OCI-LY7 (cell line): ENCODE measurements around the gene CCDC12. TPM values are rescaled to one million over a fixed set of nuclear protein-coding genes. Genes with fewer than 3 reads are reported as not detected.
"Not testable (repeated sequence)": the region's sequence is repeated elsewhere in the genome, so short reads cannot be mapped to it uniquely, and the experiment has no call there.

Experiments used
- BruUV-seq: library from RNA; stranded (reverse); fragments of 400-500 nt; replicated peaks from 2 replicates; lab custom pipeline; 2021; lab: Mats Ljungman, UMichigan
- CTCF ChIA-PET: fragments of 300-600 bp; sonication (Branson Sonifier 250); formaldehyde crosslinking; loops from one replicate; lab custom pipeline; 2022; ENCODE audit warnings: antibody characterized with exemption; ENCODE audit not compliant: unreplicated experiment; lab: Charles Lee
- POLR2A ChIA-PET: fragments of 300-600 bp; sonication (Branson Sonifier 250); formaldehyde crosslinking; loops from one replicate; lab custom pipeline; 2022; ENCODE audit warnings: antibody characterized with exemption; lab: Charles Lee
- DNase-seq: peaks from one replicate; pipeline ENCODE4 v3.0.0-alpha.2; 2015; ENCODE audit warnings: low spot score
- H2AFZ ChIP-seq: fragments of 200-600 bp; sonication (generic), shearing (Covaris generic); 2 replicates; pipeline ENCODE4 v1.6.1; 2014; ENCODE audit warnings: mild to moderate bottlenecking, antibody characterized with exemption, low read length, moderate library complexity
- H3K27ac ChIP-seq: fragments of 200-600 bp; sonication (generic); 2 replicates; pipeline ENCODE4 v1.5.1; 2014; ENCODE audit warnings: mixed run types, low read depth, mild to moderate bottlenecking, moderate library complexity, low read length, inconsistent platforms; ENCODE audit not compliant: poor library complexity, severe bottlenecking
- H3K36me3 ChIP-seq: fragments of 200-600 bp; sonication (generic); 2 replicates; pipeline ENCODE4 v1.6.1; 2014; ENCODE audit warnings: mild to moderate bottlenecking, antibody characterized with exemption, low read length, moderate library complexity, mixed read lengths; ENCODE audit not compliant: insufficient read depth
- H3K4me1 ChIP-seq: fragments of 200-600 bp; sonication (generic); 2 replicates; pipeline ENCODE4 v1.5.1; 2014; ENCODE audit warnings: mild to moderate bottlenecking, low read length; ENCODE audit not compliant: insufficient read depth, poor library complexity, severe bottlenecking
- H3K4me2 ChIP-seq: fragments of 200-600 bp; sonication (generic); 2 replicates; pipeline ENCODE4 v1.6.1; 2014; ENCODE audit warnings: mild to moderate bottlenecking, low read length
- H3K4me3 ChIP-seq: fragments of 200-600 bp; sonication (generic); 2 replicates; pipeline ENCODE4 v1.5.1; 2014; ENCODE audit warnings: mild to moderate bottlenecking, low read depth, low read length; ENCODE audit not compliant: poor library complexity, severe bottlenecking
- H3K79me2 ChIP-seq: fragments of 200-600 bp; sonication (generic); 2 replicates; pipeline ENCODE4 v1.6.1; 2016; ENCODE audit warnings: low read depth, mild to moderate bottlenecking, low read length, moderate library complexity, mixed read lengths; ENCODE audit not compliant: insufficient read depth
- H3K9me2 ChIP-seq: fragments of 200-600 bp; sonication (generic); 2 replicates; pipeline ENCODE4 v1.6.1; 2016; ENCODE audit warnings: mild to moderate bottlenecking, low read length, mixed read lengths; ENCODE audit not compliant: insufficient read depth
- H3K9me3 ChIP-seq: fragments of 200-600 bp; sonication (generic); 2 replicates; pipeline ENCODE4 v1.6.1; 2014; ENCODE audit warnings: mild to moderate bottlenecking, mixed run types, low read length, mixed read lengths
- H4K20me1 ChIP-seq: fragments of 200-600 bp; sonication (generic); 2 replicates; pipeline ENCODE4 v1.6.1; 2014; ENCODE audit warnings: mild to moderate bottlenecking, antibody characterized with exemption, low read length, moderate library complexity, mixed read lengths; ENCODE audit not compliant: insufficient read depth
- CTCF ChIP-seq: fragments of 200-600 bp; sonication (generic); conservative IDR thresholded peaks from 2 replicates; pipeline ENCODE4 v1.5.1; 2014; ENCODE audit warnings: mild to moderate bottlenecking, antibody characterized with exemption, low read length, moderate library complexity, mixed read lengths
- EZH2phosphoT487 ChIP-seq: fragments of 200-600 bp; sonication (generic); IDR thresholded peaks from 2 replicates; pipeline ENCODE4 v1.6.1; 2018; ENCODE audit warnings: low read depth, borderline replicate concordance, mild to moderate bottlenecking, mixed run types, antibody characterized with exemption, low read length, moderate library complexity, mixed read lengths
- intact Hi-C: fragments of 100-400 bp; cut with micrococcal nuclease; formaldehyde crosslinking; loops from one replicate; pipeline ENCODE4 v1.10.0; 2022; ENCODE audit not compliant: unreplicated experiment
- total RNA-seq, 2 experiments: library from RNA; depleted of rRNA in 1 of 2; stranded (reverse); fragments of >200 nt in 1 of 2; shearing (Covaris generic) in 1 of 2; gene quantifications; 2 replicates each; pipeline ENCODE4 v1.2.3, GENCODE V29; 2014 to 2022

The CCDC12 gene
- total RNA-seq, 2 experiments from 2014 or later: 74.9 to 116 TPM

- H3K4me1 ChIP-seq: peaks cover 5% of the 10 kb centered on the region
- H2AFZ ChIP-seq: no peak overlapping the region
- peaks cover 46% of the 10 kb centered on the region for H3K36me3 ChIP-seq
- H4K20me1 ChIP-seq: no peaks in the 10 kb centered on the region
- no peak overlapping the region for H3K4me3 ChIP-seq
- BruUV-seq: no TSS peak
- H3K9me2 ChIP-seq: no peaks in the 10 kb centered on the region
- CTCF ChIA-PET: no interaction called here
- H3K27ac ChIP-seq: no peak overlapping the region
- H3K4me2 ChIP-seq: no peak overlapping the region
- intact Hi-C loops: no loop called here
- POLR2A ChIA-PET: no interaction called here
- H3K9me3 ChIP-seq: peaks cover 12% of the 10 kb centered on the region; the same call in 1 of the 2 replicates
- TF ChIP-seq EZH2phosphoT487: no peak
- no peak for TF ChIP-seq CTCF
- no peak for DNase-seq
- H3K79me2 ChIP-seq: no peaks in the 10 kb centered on the region
Measured at GRCh38 chr3:46914849-46915248, 61.7 kb downstream of the CCDC12 start.

GRCh38 chr3:46913644-46914043, 62.9 kb downstream of the CCDC12 start:
- ChIA-PET CTCF (no interaction called here), POLR2A (no interaction called here)
- no peak overlapping the region for H3K27ac ChIP-seq
- no peak for DNase-seq
- peaks cover 34% of the 10 kb centered on the region for H3K36me3 ChIP-seq
- TF ChIP-seq CTCF (no peak), EZH2phosphoT487 (no peak)
- peaks cover 11% of the 10 kb centered on the region; the same call in 1 of the 2 replicates for H3K9me3 ChIP-seq
- H4K20me1 ChIP-seq: no peaks in the 10 kb centered on the region
- H3K4me3 ChIP-seq: no peak overlapping the region
- no peaks in the 10 kb centered on the region for H3K9me2 ChIP-seq
- H3K79me2 ChIP-seq: no peaks in the 10 kb centered on the region
- H3K4me1 ChIP-seq: peaks cover 11% of the 10 kb centered on the region
- H3K4me2 ChIP-seq: no peak overlapping the region
- intact Hi-C loops: no loop called here
- no peak overlapping the region for H2AFZ ChIP-seq
- no TSS peak for BruUV-seq

GRCh38 chr3:46912986-46913385, 63.6 kb downstream of the CCDC12 start:
- BruUV-seq: no TSS peak
- intact Hi-C loops: no loop called here

GRCh38 chr3:46910914-46911313, 65.6 kb downstream of the CCDC12 start:
- not testable (repeated sequence) for BruUV-seq

More at GRCh38 chr3:46912986-46913385, 63.6 kb downstream of the CCDC12 start:
- TF ChIP-seq CTCF: no peak
- TF ChIP-seq EZH2phosphoT487: no peak
- H3K27ac ChIP-seq: no peak overlapping the region
- H3K36me3 ChIP-seq: peaks cover 27% of the 10 kb centered on the region
- H3K4me2 ChIP-seq: no peak overlapping the region
- H3K79me2 ChIP-seq: no peaks in the 10 kb centered on the region
- H2AFZ ChIP-seq: no peak overlapping the region
- H3K4me1 ChIP-seq: peaks cover 11% of the 10 kb centered on the region
- CTCF ChIA-PET: no interaction called here
- H3K4me3 ChIP-seq: no peak overlapping the region
- no peak for DNase-seq
- POLR2A ChIA-PET: interaction anchor here (0.5 kb wide), 1 partner anchor 289 kb away, joined by 6 read pairs; no protein-coding TSS in a partner anchor
- peaks cover 4% of the 10 kb centered on the region; the same call in 1 of the 2 replicates for H3K9me3 ChIP-seq
- no peaks in the 10 kb centered on the region for H3K9me2 ChIP-seq
- H4K20me1 ChIP-seq: no peaks in the 10 kb centered on the region

More at GRCh38 chr3:46910914-46911313, 65.6 kb downstream of the CCDC12 start:
- DNase-seq, intact Hi-C loops, CTCF ChIA-PET, H3K79me2 ChIP-seq, H3K9me3 ChIP-seq, H3K36me3 ChIP-seq, H4K20me1 ChIP-seq, H3K9me2 ChIP-seq, H3K4me3 ChIP-seq, POLR2A ChIA-PET, H3K4me2 ChIP-seq, H2AFZ ChIP-seq, H3K27ac ChIP-seq: not testable (repeated sequence)
- H3K4me1 ChIP-seq: peaks cover 11% of the 10 kb centered on the region
